Neural cell (in vitro differentiated cells): Measurements from ENCODE around the gene S1PR1. TPM values are rescaled to one million over a fixed set of nuclear protein-coding genes. Genes with fewer than 3 reads are reported as not detected.

Experiments used
- H2AFZ ChIP-seq: fragments of 200-600, 300-800 bp; sonication (generic), shearing (Covaris generic); 2 replicates; pipeline ENCODE4 v1.6.0; 2014; ENCODE audit warnings: low read depth, mild to moderate bottlenecking, antibody characterized with exemption, low read length, moderate library complexity
- H3F3A ChIP-seq: fragments of 200-600 bp; shearing (Covaris generic); 2 replicates; pipeline ENCODE4 v1.6.1; 2016; ENCODE audit warnings: mild to moderate bottlenecking, moderate library complexity, mixed read lengths, antibody characterized with exemption, low read length; ENCODE audit not compliant: insufficient read depth, poor library complexity, severe bottlenecking
- H3K27ac ChIP-seq: fragments of 200-600, 300-800 bp; sonication (generic), shearing (Covaris generic); 2 replicates; pipeline ENCODE4 v1.5.1; 2014; ENCODE audit warnings: mild to moderate bottlenecking, low read length, moderate library complexity
- H3K27me3 ChIP-seq: fragments of 300-800, 200-600 bp; sonication (generic), shearing (Covaris generic); 2 replicates; pipeline ENCODE4 v1.6.0; 2014; ENCODE audit warnings: mild to moderate bottlenecking, low read depth, low read length, moderate library complexity; ENCODE audit not compliant: insufficient read depth
- H3K36me3 ChIP-seq: fragments of 300-800, 200-600 bp; sonication (generic), shearing (Covaris generic); 2 replicates; pipeline ENCODE4 v1.5.1; 2014; ENCODE audit warnings: mild to moderate bottlenecking, antibody characterized with exemption, low read length, moderate library complexity; ENCODE audit not compliant: insufficient read depth
- H3K4me2 ChIP-seq: fragments of 300-800, 200-600 bp; sonication (generic), shearing (Covaris generic); 2 replicates; pipeline ENCODE4 v1.6.0; 2014; ENCODE audit warnings: mild to moderate bottlenecking, low read length
- H3K4me3 ChIP-seq: fragments of 300-800, 200-600 bp; sonication (generic), shearing (Covaris generic); 2 replicates; pipeline ENCODE4 v1.5.1; 2014; ENCODE audit warnings: mild to moderate bottlenecking, low read length, moderate library complexity
- H3K79me2 ChIP-seq: fragments of 200-600 bp; shearing (Covaris generic); replicated peaks from 2 replicates; pipeline ENCODE4 v1.6.0; 2014; ENCODE audit warnings: mild to moderate bottlenecking, low read length, moderate library complexity; ENCODE audit not compliant: insufficient read depth
- H3K9ac ChIP-seq: fragments of 300-800, 200-600 bp; sonication (generic), shearing (Covaris generic); 2 replicates; pipeline ENCODE4 v1.6.1; 2016; ENCODE audit warnings: mild to moderate bottlenecking, low read length, mixed read lengths
- H3K9me2 ChIP-seq: fragments of 200-600 bp; shearing (Covaris generic); 2 replicates; pipeline ENCODE4 v1.6.1; 2016; ENCODE audit warnings: mild to moderate bottlenecking, low read length, mixed read lengths; ENCODE audit not compliant: insufficient read depth
- H3K9me3 ChIP-seq: fragments of 200-600, 300-800 bp; sonication (generic), shearing (Covaris generic); 2 replicates; pipeline ENCODE4 v1.6.1; 2016; ENCODE audit warnings: mild to moderate bottlenecking, mixed run types, low read length, moderate library complexity, mixed read lengths
- H4K20me1 ChIP-seq: fragments of 200-600 bp; shearing (Covaris generic); 2 replicates; pipeline ENCODE4 v1.6.1; 2016; ENCODE audit warnings: mild to moderate bottlenecking, mixed run types; ENCODE audit not compliant: insufficient read depth
- EP300 ChIP-seq: fragments of 450-650 bp; conservative IDR thresholded peaks from 2 replicates; pipeline ENCODE4 v1.6.1; 2014; ENCODE audit warnings: antibody characterized with exemption, mild to moderate bottlenecking, moderate library complexity; ENCODE audit not compliant: poor library complexity, severe bottlenecking
- EZH2 ChIP-seq: fragments of 200-600, 300-800 bp; shearing (Covaris generic), sonication (generic); IDR thresholded peaks from 2 replicates; pipeline ENCODE4 v1.6.1; 2014; ENCODE audit warnings: antibody characterized with exemption, low read length, borderline replicate concordance, mild to moderate bottlenecking; ENCODE audit not compliant: insufficient read depth, poor library complexity, severe bottlenecking
- MXI1 ChIP-seq: fragments of 450-650 bp; conservative IDR thresholded peaks from 2 replicates; pipeline ENCODE4 v1.6.1; 2014; ENCODE audit warnings: antibody characterized with exemption, mild to moderate bottlenecking; ENCODE audit not compliant: poor library complexity, severe bottlenecking
- POLR2AphosphoS5 ChIP-seq: IDR thresholded peaks from 2 replicates; pipeline ENCODE4 v1.6.1; 2012
- RAD21 ChIP-seq: fragments of 450-650 bp; conservative IDR thresholded peaks from 2 replicates; pipeline ENCODE4 v1.6.1; 2014; ENCODE audit warnings: antibody characterized with exemption, mild to moderate bottlenecking, moderate library complexity
- SMC3 ChIP-seq: fragments of 450-650 bp; conservative IDR thresholded peaks from 2 replicates; pipeline ENCODE4 v1.6.1; 2014; ENCODE audit warnings: antibody characterized with exemption, mild to moderate bottlenecking, moderate library complexity; ENCODE audit not compliant: poor library complexity
- TAF1 ChIP-seq: IDR thresholded peaks from 2 replicates; pipeline ENCODE4 v1.6.1; 2012; ENCODE audit warnings: low read depth
- polyA plus RNA-seq: library from polyadenylated mRNA; depleted of rRNA; stranded (reverse); fragments of >200 nt; gene quantifications from 2 replicates; pipeline ENCODE4 v1.2.3, GENCODE V29; 2014
- TF ChIP-seq, protein P1 (sequence below): fragments of 450-650 bp; IDR thresholded peaks from 2 replicates; pipeline ENCODE4 v1.5.1; 2014; ENCODE audit warnings: antibody characterized with exemption, mild to moderate bottlenecking, moderate library complexity; ENCODE audit not compliant: poor library complexity, severe bottlenecking
- TF ChIP-seq, protein P2 (sequence below): IDR thresholded peaks from 2 replicates; pipeline ENCODE4 v1.6.1; 2012; ENCODE audit warnings: borderline replicate concordance

The S1PR1 gene
- polyA plus RNA-seq, 1 donor from 2014 or later = not detected

- no peaks in the 10 kb centered on the region for H3K79me2 ChIP-seq
- H3K36me3 ChIP-seq = no peaks in the 10 kb centered on the region
- H4K20me1 ChIP-seq = no peaks in the 10 kb centered on the region
- no peak overlapping the region for H2AFZ ChIP-seq
- no peaks in the 10 kb centered on the region for H3K27me3 ChIP-seq
- no peaks in the 10 kb centered on the region for H3K9me2 ChIP-seq
- no peak overlapping the region for H3K4me2 ChIP-seq
- no peak overlapping the region for H3K4me3 ChIP-seq
- no peaks in the 10 kb centered on the region for H3F3A ChIP-seq
- H3K9ac ChIP-seq = no peak overlapping the region
- TF ChIP-seq POLR2AphosphoS5 (no peak), EZH2 (no peak), RAD21 (no peak), EP300 (no peak)
- TF ChIP-seq, protein P1, sequence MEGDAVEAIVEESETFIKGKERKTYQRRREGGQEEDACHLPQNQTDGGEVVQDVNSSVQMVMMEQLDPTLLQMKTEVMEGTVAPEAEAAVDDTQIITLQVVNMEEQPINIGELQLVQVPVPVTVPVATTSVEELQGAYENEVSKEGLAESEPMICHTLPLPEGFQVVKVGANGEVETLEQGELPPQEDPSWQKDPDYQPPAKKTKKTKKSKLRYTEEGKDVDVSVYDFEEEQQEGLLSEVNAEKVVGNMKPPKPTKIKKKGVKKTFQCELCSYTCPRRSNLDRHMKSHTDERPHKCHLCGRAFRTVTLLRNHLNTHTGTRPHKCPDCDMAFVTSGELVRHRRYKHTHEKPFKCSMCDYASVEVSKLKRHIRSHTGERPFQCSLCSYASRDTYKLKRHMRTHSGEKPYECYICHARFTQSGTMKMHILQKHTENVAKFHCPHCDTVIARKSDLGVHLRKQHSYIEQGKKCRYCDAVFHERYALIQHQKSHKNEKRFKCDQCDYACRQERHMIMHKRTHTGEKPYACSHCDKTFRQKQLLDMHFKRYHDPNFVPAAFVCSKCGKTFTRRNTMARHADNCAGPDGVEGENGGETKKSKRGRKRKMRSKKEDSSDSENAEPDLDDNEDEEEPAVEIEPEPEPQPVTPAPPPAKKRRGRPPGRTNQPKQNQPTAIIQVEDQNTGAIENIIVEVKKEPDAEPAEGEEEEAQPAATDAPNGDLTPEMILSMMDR = no peak
- H3K9me3 ChIP-seq = no peaks in the 10 kb centered on the region
- H3K27ac ChIP-seq = no peak overlapping the region
Observed at GRCh38 chr1:101282314-101283038, 45.7 kb downstream of the S1PR1 start.

GRCh38 chr1:101283443-101283842, 46.6 kb downstream of the S1PR1 start:
- no peak overlapping the region for H2AFZ ChIP-seq
- TF ChIP-seq RAD21 = no peak
- no peak overlapping the region for H3K27ac ChIP-seq
- no peak overlapping the region for H3K9ac ChIP-seq
- H3K36me3 ChIP-seq = no peaks in the 10 kb centered on the region
- no peaks in the 10 kb centered on the region for H3K79me2 ChIP-seq
- no peaks in the 10 kb centered on the region for H3K27me3 ChIP-seq
- no peaks in the 10 kb centered on the region for H3F3A ChIP-seq
- no peaks in the 10 kb centered on the region for H4K20me1 ChIP-seq
- no peak overlapping the region for H3K4me2 ChIP-seq
- no peaks in the 10 kb centered on the region for H3K9me2 ChIP-seq
- no peaks in the 10 kb centered on the region for H3K9me3 ChIP-seq
- no peak overlapping the region for H3K4me3 ChIP-seq

GRCh38 chr1:101284021-101284420, 47.2 kb downstream of the S1PR1 start:
- TF ChIP-seq RAD21 = no peak
- TF ChIP-seq SMC3 = no peak
- TF ChIP-seq POLR2AphosphoS5 = no peak
- TF ChIP-seq MXI1 = no peak
- no peak for TF ChIP-seq EZH2
- TF ChIP-seq EP300 = no peak
- TF ChIP-seq, protein P1 = no peak
- no peak for TF ChIP-seq TAF1
- TF ChIP-seq, protein P2, sequence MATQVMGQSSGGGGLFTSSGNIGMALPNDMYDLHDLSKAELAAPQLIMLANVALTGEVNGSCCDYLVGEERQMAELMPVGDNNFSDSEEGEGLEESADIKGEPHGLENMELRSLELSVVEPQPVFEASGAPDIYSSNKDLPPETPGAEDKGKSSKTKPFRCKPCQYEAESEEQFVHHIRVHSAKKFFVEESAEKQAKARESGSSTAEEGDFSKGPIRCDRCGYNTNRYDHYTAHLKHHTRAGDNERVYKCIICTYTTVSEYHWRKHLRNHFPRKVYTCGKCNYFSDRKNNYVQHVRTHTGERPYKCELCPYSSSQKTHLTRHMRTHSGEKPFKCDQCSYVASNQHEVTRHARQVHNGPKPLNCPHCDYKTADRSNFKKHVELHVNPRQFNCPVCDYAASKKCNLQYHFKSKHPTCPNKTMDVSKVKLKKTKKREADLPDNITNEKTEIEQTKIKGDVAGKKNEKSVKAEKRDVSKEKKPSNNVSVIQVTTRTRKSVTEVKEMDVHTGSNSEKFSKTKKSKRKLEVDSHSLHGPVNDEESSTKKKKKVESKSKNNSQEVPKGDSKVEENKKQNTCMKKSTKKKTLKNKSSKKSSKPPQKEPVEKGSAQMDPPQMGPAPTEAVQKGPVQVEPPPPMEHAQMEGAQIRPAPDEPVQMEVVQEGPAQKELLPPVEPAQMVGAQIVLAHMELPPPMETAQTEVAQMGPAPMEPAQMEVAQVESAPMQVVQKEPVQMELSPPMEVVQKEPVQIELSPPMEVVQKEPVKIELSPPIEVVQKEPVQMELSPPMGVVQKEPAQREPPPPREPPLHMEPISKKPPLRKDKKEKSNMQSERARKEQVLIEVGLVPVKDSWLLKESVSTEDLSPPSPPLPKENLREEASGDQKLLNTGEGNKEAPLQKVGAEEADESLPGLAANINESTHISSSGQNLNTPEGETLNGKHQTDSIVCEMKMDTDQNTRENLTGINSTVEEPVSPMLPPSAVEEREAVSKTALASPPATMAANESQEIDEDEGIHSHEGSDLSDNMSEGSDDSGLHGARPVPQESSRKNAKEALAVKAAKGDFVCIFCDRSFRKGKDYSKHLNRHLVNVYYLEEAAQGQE = no peak
- Histone ChIP-seq H3K79me2 (no peaks in the 10 kb centered on the region), H2AFZ (no peak overlapping the region), H3K4me3 (no peak overlapping the region), H4K20me1 (no peaks in the 10 kb centered on the region), H3K9ac (no peak overlapping the region), H3K9me2 (no peaks in the 10 kb centered on the region), H3K9me3 (no peaks in the 10 kb centered on the region), H3K27me3 (no peaks in the 10 kb centered on the region), H3F3A (no peaks in the 10 kb centered on the region), H3K36me3 (no peaks in the 10 kb centered on the region), H3K27ac (no peak overlapping the region), H3K4me2 (no peak overlapping the region)
